Measurements from ENCODE around the gene TNFRSF8.
"Not testable (repeated sequence)": the region's sequence is repeated elsewhere in the genome, so short reads cannot be mapped to it uniquely, and the experiment has no call there.

TNFRSF8 gene

DNA sequence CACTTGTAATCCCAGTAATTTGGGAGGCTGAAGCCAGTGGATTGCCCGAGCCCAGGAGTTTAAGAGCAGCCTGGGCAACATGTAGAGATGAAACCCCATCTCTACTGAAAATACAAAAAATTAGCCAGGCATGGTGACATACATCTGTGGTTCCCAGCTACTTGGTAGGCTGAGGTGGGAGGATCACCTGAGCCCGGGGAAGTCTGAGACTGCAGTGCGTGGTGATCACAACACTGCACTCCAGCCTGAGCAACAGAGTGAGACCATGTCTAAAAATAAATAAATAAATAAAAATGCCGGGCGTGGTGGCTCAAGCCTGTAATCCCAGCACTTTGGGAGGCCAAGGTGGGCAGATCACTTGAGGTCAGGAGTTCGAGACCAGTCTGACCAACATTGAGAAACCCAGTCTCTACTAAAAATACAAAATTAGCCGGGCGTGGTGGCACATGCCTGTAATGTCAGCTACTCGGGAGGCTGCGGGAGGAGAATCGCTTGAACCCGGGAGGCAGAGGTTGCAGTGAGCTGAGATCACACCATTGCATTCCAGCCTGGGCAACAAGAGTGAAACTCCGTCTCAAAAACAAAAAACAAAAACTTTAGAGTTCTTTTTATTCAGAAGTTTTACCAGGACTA, 23.2 kb upstream of the TNFRSF8 start:
- DNase-seq (ENCODE audit: low read depth); H3K4me3 ChIP-seq (ENCODE audit: low read length); H3K9me3 ChIP-seq (ENCODE audit: control insufficient read depth, low read length); H3K36me3 ChIP-seq (ENCODE audit: control insufficient read depth, insufficient read depth, low read length, severe bottlenecking); H3K9ac ChIP-seq (ENCODE audit: low read length); H3K4me1 ChIP-seq (ENCODE audit: control insufficient read depth, insufficient read depth, low read length): not testable (repeated sequence)
- peaks cover 22% of the 10 kb centered on the region for H3K27me3 ChIP-seq (replicated peaks; ENCODE audit: control insufficient read depth, insufficient read depth, low read length)

GRCh38 chr1:12040457-12041051, 22.5 kb upstream of the TNFRSF8 start:
- Histone ChIP-seq H3K9ac (ENCODE audit: low read length) (no peak overlapping the region), H3K27me3 (replicated peaks; ENCODE audit: control insufficient read depth, insufficient read depth, low read length) (peaks cover 25% of the 10 kb centered on the region), H3K4me3 (ENCODE audit: low read length) (no peak overlapping the region), H3K36me3 (ENCODE audit: control insufficient read depth, insufficient read depth, low read length, severe bottlenecking) (no peaks in the 10 kb centered on the region), H3K4me1 (ENCODE audit: control insufficient read depth, insufficient read depth, low read length) (peaks cover 3% of the 10 kb centered on the region), H3K9me3 (ENCODE audit: control insufficient read depth, low read length) (no peaks in the 10 kb centered on the region)
- peak; percentile 65 for DNase-seq (ENCODE audit: low read depth)

DNA sequence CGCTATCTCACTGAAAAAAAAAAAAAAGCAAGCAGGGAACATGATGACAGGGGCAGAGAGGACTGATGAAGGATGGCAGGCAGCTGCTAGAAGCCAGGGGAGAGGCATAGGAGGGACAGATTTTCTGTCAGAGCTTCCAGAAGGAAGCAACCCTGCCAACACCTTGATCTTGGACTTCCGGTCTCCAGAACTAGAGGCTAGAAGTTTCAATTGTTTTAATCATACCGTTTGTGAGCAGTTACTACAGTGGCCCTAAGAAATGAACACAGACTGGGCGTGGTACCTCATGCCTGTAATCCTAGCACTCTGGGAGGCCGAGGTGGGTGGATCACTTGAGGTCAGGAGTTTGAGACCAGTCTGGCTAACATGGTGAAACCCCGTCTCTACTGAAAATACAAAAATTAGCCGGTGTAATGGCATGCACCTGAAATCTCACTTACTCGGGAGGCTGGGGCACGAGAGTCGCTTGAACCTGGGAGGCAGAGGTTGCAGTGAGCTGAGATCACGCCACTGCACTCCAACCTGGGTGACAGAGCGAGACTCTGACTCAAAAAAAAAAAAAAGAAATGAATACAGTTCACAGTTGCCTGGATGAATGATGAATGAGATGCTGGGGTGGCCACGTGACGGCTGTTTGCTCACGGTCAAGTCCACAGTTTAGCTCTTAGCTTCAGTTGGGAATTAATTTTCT, 18.8 kb upstream of the TNFRSF8 start:
- not testable (repeated sequence) for H3K9me3 ChIP-seq (ENCODE audit: control insufficient read depth, low read length); DNase-seq (ENCODE audit: low read depth); H3K36me3 ChIP-seq (ENCODE audit: control insufficient read depth, insufficient read depth, low read length, severe bottlenecking); H3K4me3 ChIP-seq (ENCODE audit: low read length); H3K9ac ChIP-seq (ENCODE audit: low read length); H3K4me1 ChIP-seq (ENCODE audit: control insufficient read depth, insufficient read depth, low read length)
- H3K27me3 ChIP-seq (replicated peaks; ENCODE audit: control insufficient read depth, insufficient read depth, low read length), result peaks cover 19% of the 10 kb centered on the region

GRCh38 chr1:12046749-12047119, 16.4 kb upstream of the TNFRSF8 start:
- Histone ChIP-seq H3K9ac (ENCODE audit: low read length) (no peak overlapping the region), H3K36me3 (ENCODE audit: control insufficient read depth, insufficient read depth, low read length, severe bottlenecking) (no peaks in the 10 kb centered on the region), H3K4me1 (ENCODE audit: control insufficient read depth, insufficient read depth, low read length) (peaks cover 9% of the 10 kb centered on the region), H3K9me3 (ENCODE audit: control insufficient read depth, low read length) (no peaks in the 10 kb centered on the region), H3K4me3 (ENCODE audit: low read length) (no peak overlapping the region), H3K27me3 (replicated peaks; ENCODE audit: control insufficient read depth, insufficient read depth, low read length) (peaks cover 15% of the 10 kb centered on the region)
- no peak for DNase-seq (ENCODE audit: low read depth)

- Histone ChIP-seq H3K36me3 (ENCODE audit: control insufficient read depth, insufficient read depth, low read length, severe bottlenecking) (no peaks in the 10 kb centered on the region), H3K4me3 (ENCODE audit: low read length) (no peak overlapping the region), H3K9ac (ENCODE audit: low read length) (no peak overlapping the region), H3K4me1 (ENCODE audit: control insufficient read depth, insufficient read depth, low read length) (peaks cover 15% of the 10 kb centered on the region), H3K9me3 (ENCODE audit: control insufficient read depth, low read length) (no peaks in the 10 kb centered on the region), H3K27me3 (replicated peaks; ENCODE audit: control insufficient read depth, insufficient read depth, low read length) (peaks cover 15% of the 10 kb centered on the region)
- no peak for DNase-seq (ENCODE audit: low read depth)
Measured at GRCh38 chr1:12047120-12047876, 15.8 kb upstream of the TNFRSF8 start.

GRCh38 chr1:12048372-12048771, 14.7 kb upstream of the TNFRSF8 start:
- Histone ChIP-seq H3K9ac (ENCODE audit: low read length) (no peak overlapping the region), H3K4me1 (ENCODE audit: control insufficient read depth, insufficient read depth, low read length) (peaks cover 24% of the 10 kb centered on the region), H3K4me3 (ENCODE audit: low read length) (no peak overlapping the region), H3K9me3 (ENCODE audit: control insufficient read depth, low read length) (no peaks in the 10 kb centered on the region), H3K36me3 (ENCODE audit: control insufficient read depth, insufficient read depth, low read length, severe bottlenecking) (no peaks in the 10 kb centered on the region), H3K27me3 (replicated peaks; ENCODE audit: control insufficient read depth, insufficient read depth, low read length) (peaks cover 15% of the 10 kb centered on the region)
- DNase-seq (ENCODE audit: low read depth), result no peak

DNA sequence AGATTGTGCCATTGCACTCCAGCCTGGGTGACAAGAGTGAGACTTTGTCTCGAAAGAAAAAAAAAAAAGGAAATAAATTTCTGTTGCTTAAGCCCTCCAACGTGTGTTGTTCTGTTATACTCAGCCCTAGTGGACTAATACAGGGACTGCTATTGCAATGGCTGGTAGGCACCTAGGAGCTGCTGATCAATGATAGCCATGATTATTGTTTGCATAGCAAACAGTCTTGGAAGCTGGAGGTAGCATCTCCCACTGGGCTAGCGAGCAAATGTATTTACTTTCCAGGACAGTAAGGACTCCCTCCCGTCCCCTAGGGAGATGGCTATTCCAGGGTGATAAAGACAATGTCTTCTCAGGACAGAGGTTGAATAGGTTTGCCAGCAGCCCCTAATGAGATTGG, 13.5 kb upstream of the TNFRSF8 start:
- H3K9me3 ChIP-seq (ENCODE audit: control insufficient read depth, low read length), result no peaks in the 10 kb centered on the region
- H3K4me3 ChIP-seq (ENCODE audit: low read length), result no peak overlapping the region
- peaks cover 27% of the 10 kb centered on the region for H3K4me1 ChIP-seq (ENCODE audit: control insufficient read depth, insufficient read depth, low read length)
- H3K27me3 ChIP-seq (replicated peaks; ENCODE audit: control insufficient read depth, insufficient read depth, low read length), result peaks cover 15% of the 10 kb centered on the region
- DNase-seq (ENCODE audit: low read depth), result no peak
- H3K36me3 ChIP-seq (ENCODE audit: control insufficient read depth, insufficient read depth, low read length, severe bottlenecking), result no peaks in the 10 kb centered on the region
- H3K9ac ChIP-seq (ENCODE audit: low read length), result no peak overlapping the region

GRCh38 chr1:12051361-12051760, 11.7 kb upstream of the TNFRSF8 start:
- Histone ChIP-seq H3K27me3 (replicated peaks; ENCODE audit: control insufficient read depth, insufficient read depth, low read length) (peaks cover 10% of the 10 kb centered on the region), H3K4me3 (ENCODE audit: low read length) (no peak overlapping the region), H3K9ac (ENCODE audit: low read length) (peak overlapping the region; percentile 63), H3K4me1 (ENCODE audit: control insufficient read depth, insufficient read depth, low read length) (peaks cover 27% of the 10 kb centered on the region), H3K9me3 (ENCODE audit: control insufficient read depth, low read length) (no peaks in the 10 kb centered on the region), H3K36me3 (ENCODE audit: control insufficient read depth, insufficient read depth, low read length, severe bottlenecking) (no peaks in the 10 kb centered on the region)
- DNase-seq (ENCODE audit: low read depth), result no peak

GRCh38 chr1:12052008-12052573, 11.0 kb upstream of the TNFRSF8 start:
- Histone ChIP-seq H3K27me3 (replicated peaks; ENCODE audit: control insufficient read depth, insufficient read depth, low read length) (peaks cover 3% of the 10 kb centered on the region), H3K4me1 (ENCODE audit: control insufficient read depth, insufficient read depth, low read length) (peaks cover 27% of the 10 kb centered on the region), H3K36me3 (ENCODE audit: control insufficient read depth, insufficient read depth, low read length, severe bottlenecking) (no peaks in the 10 kb centered on the region), H3K4me3 (ENCODE audit: low read length) (peak overlapping the region; percentile 54), H3K9ac (ENCODE audit: low read length) (peak overlapping the region; percentile 63), H3K9me3 (ENCODE audit: control insufficient read depth, low read length) (no peaks in the 10 kb centered on the region)
- peak; percentile 86 for DNase-seq (ENCODE audit: low read depth)

- Histone ChIP-seq H3K4me1 (ENCODE audit: control insufficient read depth, insufficient read depth, low read length) (peaks cover 27% of the 10 kb centered on the region), H3K9ac (ENCODE audit: low read length) (no peak overlapping the region), H3K27me3 (replicated peaks; ENCODE audit: control insufficient read depth, insufficient read depth, low read length) (no peaks in the 10 kb centered on the region), H3K36me3 (ENCODE audit: control insufficient read depth, insufficient read depth, low read length, severe bottlenecking) (no peaks in the 10 kb centered on the region), H3K9me3 (ENCODE audit: control insufficient read depth, low read length) (peaks cover 4% of the 10 kb centered on the region), H3K4me3 (ENCODE audit: low read length) (no peak overlapping the region)
- DNase-seq (ENCODE audit: low read depth), result no peak
Measured at GRCh38 chr1:12052997-12053686, 10.0 kb upstream of the TNFRSF8 start.

All from adipocyte (in vitro differentiated cells).